ENCODE results near the gene CSRNP3.

CSRNP3 gene

GRCh38 chr2:165647409-165647808, 177.9 kb downstream of the CSRNP3 start:
- Mint-ChIP-seq H3K4me3 (no peak overlapping the region), H3K27ac (peak overlapping the region; percentile 44 to 98 (median 96)), H3K27me3 (ENCODE audit: low read depth) (no peaks in the 10 kb centered on the region), H3K4me1 (peaks cover 40% of the 10 kb centered on the region), H3K36me3 (ENCODE audit: low read depth) (peaks cover 37% of the 10 kb centered on the region), H3K9me3 (no peaks in the 10 kb centered on the region)
- no peak for TF ChIP-seq CTCF (IDR thresholded peaks at IDR 0.05; ENCODE audit: unreplicated experiment in 3 of 3)

GRCh38 chr2:165648801-165649200, 179.3 kb downstream of the CSRNP3 start:
- peaks cover 40% of the 10 kb centered on the region for H3K4me1 Mint-ChIP-seq
- no peaks in the 10 kb centered on the region for H3K27me3 Mint-ChIP-seq (ENCODE audit: low read depth)
- no peak overlapping the region for H3K4me3 Mint-ChIP-seq
- no peak for TF ChIP-seq CTCF (IDR thresholded peaks at IDR 0.05; ENCODE audit: unreplicated experiment in 3 of 3)
- no peaks in the 10 kb centered on the region for H3K9me3 Mint-ChIP-seq
- peak overlapping the region; percentile 28 to 98 (median 96) for H3K27ac Mint-ChIP-seq
- H3K36me3 Mint-ChIP-seq (ENCODE audit: low read depth): peaks cover 32% of the 10 kb centered on the region

DNA sequence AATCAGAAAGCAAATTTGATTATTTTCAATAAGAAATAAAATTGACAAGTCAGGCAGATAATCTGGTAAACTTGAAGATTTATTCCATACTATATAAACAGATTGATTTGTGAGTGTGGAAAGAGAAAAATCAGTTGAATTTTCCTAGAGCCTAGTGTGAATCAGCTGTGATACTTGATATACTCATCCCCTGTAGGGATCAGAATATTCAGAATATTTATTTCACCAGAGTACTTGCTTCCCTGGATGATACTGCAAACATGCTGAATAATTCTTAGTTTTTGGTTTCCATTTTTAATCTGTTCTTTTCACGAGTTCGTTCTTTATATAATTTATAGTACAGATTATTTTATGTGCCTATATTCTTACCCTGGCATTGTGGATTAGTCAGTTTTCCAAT, 181.7 kb downstream of the CSRNP3 start:
- Mint-ChIP-seq H3K27me3 (ENCODE audit: low read depth) (no peaks in the 10 kb centered on the region), H3K4me1 (peaks cover 41% of the 10 kb centered on the region), H3K27ac (no peak overlapping the region), H3K36me3 (ENCODE audit: low read depth) (peaks cover 36% of the 10 kb centered on the region), H3K9me3 (no peaks in the 10 kb centered on the region), H3K4me3 (no peak overlapping the region)
- TF ChIP-seq CTCF (IDR thresholded peaks at IDR 0.05; ENCODE audit: unreplicated experiment in 3 of 3): no peak

- Mint-ChIP-seq H3K27ac (peak overlapping the region in 1 of 3 experiments; percentile 70), H3K4me3 (no peak overlapping the region), H3K9me3 (no peaks in the 10 kb centered on the region), H3K36me3 (ENCODE audit: low read depth) (peaks cover 68% of the 10 kb centered on the region), H3K27me3 (ENCODE audit: low read depth) (no peaks in the 10 kb centered on the region), H3K4me1 (peaks cover 9% of the 10 kb centered on the region)
- TF ChIP-seq CTCF (IDR thresholded peaks at IDR 0.05; ENCODE audit: unreplicated experiment in 3 of 3): no peak
These were observed 186.2 kb downstream of the CSRNP3 start for GRCh38 chr2:165655661-165656060.

DNA sequence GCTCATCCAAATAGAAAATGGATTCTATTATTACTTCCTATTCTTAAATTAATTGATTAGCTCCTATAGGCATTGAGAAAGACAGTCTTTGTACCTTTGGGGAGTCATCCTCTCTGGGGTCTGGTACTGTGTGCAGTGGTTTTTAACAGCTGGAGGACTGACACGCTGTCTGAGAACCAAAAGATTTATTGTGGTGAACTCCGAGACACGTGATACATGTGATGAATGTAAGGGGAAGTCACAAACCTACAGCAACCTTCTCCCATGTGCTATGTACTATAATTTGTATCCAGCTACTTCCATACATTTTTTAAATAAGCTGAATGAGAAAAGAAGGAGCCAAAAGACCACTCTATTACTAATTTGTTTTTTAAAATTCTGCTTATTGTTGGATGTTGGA, 190.9 kb downstream of the CSRNP3 start:
- H3K36me3 Mint-ChIP-seq (ENCODE audit: low read depth): peaks cover 75% of the 10 kb centered on the region
- no peak for TF ChIP-seq CTCF (IDR thresholded peaks at IDR 0.05; ENCODE audit: unreplicated experiment in 3 of 3)
- H3K4me3 Mint-ChIP-seq: no peak overlapping the region
- H3K27ac Mint-ChIP-seq: no peak overlapping the region
- no peaks in the 10 kb centered on the region for H3K27me3 Mint-ChIP-seq (ENCODE audit: low read depth)
- no peaks in the 10 kb centered on the region for H3K9me3 Mint-ChIP-seq
- peaks cover 5% of the 10 kb centered on the region for H3K4me1 Mint-ChIP-seq

DNA sequence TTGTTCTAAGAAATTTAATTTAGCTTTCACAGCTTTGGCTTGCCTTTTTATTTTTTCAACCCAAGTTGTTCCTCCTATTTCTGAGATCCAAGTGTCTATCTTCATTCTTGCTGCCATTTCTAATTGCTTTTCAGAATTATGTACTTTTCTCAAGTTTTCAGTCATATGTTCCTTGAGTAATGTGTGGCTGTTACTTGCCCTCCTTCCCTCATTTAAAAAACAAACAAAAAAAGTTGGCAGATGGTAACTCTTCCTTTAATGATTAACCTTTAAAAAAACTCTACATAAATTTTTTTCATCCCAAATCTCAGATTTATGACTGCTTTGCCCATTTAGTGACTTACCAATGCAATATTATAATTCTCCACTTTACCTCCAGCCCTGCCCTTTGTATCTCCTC, 193.2 kb downstream of the CSRNP3 start:
- Mint-ChIP-seq H3K4me3 (no peak overlapping the region), H3K36me3 (ENCODE audit: low read depth) (peaks cover 62% of the 10 kb centered on the region), H3K27ac (no peak overlapping the region), H3K27me3 (ENCODE audit: low read depth) (no peaks in the 10 kb centered on the region), H3K9me3 (no peaks in the 10 kb centered on the region), H3K4me1 (no peaks in the 10 kb centered on the region)
- no peak for TF ChIP-seq CTCF (IDR thresholded peaks at IDR 0.05; ENCODE audit: unreplicated experiment in 3 of 3)
